Stimulated activated CD8-positive, alpha-beta memory T cell treated with anti-CD3 and anti-CD28 coated beads, Interleukin-4, amount 100 ng/mL, for 1 hour (primary cell): ENCODE data around the gene TMEM255B.

Source experiments
- DNase-seq, 2 donors: peaks; one replicate each; pipeline ENCODE4 v3.0.0-alpha.2; 2020; ENCODE audit warnings: low read depth in 2 of 2, low spot score in 1 of 2

TMEM255B gene

DNA sequence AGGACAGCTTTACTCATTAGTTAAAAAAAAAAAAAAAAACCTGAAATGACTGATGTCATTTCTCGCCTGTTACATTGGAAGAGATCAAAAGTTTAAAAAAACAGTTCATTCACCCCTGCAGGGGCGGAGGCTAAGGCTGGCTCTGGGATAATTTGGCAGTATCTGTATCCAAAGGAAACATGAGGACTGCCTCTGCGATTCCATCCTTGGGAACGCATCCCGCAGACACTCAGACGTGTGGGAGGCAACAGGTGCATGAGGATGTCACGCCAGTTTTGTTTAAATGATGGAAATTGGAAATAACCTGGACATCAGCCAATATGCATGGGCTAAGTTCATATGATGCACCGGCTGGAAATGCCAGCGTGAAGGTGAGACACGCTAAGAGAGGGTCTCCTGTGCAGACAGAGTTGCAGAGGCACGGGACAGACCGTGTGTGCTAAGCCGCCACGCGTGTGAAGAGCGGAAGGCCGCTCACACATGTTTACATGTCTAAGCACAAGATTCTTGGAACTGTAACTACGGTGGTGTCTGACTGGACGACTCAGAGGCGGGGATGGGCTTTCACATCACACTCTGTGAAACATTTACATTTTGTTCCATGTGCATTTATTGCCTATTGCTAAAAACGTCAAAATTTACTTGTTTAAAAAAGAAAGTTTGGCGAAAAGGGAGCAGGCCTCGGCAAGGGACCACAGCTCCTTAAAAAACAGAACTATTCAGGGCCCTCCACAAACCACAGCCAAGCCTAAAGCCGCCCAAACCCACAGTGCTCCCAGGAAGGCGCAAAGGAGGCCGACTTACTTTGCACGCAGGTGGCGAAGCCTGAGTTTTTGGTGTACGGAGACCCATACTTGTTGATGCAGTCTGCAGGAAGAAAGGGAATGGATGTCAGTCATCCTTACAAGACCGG lies 87.0 kb downstream of the TMEM255B start:
- DNase-seq = no peak

DNA sequence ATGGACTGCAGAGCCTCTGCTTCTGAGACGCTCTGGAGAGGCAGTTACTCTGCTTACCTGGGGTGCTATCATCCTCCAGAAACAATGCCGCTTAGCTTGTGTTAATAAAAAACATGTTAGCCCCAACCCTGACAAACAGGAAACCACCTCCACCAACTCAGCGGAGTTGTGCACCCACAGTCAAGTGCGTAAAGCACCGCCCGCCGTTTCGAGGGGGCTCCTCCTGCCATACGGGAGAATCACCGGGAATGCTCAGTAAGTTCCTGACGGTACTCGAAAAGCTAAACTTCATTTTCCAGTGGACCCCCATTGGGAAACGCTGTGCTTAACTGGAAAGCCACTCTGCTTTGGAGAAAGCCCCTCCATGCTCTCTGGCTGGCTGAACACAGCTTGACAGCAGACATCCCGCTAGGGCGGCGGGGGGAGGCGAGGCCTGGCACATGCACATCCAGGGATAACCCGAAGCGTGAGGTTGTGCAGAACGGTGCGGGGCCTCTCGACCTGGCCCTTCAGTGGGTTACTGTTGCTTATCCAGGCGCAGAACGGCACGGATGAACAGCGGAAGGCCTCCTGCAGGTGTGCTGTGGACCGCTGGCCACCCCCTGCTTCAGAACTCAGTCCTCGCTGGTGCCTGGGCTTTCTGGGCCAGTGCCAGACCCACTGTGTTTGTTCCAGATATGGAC lies 87.8 kb downstream of the TMEM255B start:
- no peak for DNase-seq

DNA sequence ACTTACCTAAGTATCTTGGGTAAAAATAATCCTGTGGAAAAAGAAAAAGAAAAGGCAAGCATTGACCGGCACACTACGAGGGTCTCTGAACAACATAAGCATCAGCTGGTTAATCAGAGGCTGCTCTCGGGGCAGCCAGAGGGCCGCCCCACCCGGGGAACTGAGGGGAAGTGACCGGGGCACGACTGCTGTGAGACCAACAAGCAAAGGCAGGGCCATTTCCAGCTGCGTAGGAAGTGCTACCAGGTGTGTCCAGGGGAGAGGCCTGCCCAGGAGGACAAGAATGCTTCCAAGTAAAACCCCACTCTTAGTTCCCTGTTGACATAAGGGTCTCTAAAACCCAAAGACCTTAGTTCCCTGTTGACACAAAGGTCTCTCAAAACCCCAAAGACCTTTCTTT lies 89.0 kb downstream of the TMEM255B start:
- DNase-seq = no peak

DNA sequence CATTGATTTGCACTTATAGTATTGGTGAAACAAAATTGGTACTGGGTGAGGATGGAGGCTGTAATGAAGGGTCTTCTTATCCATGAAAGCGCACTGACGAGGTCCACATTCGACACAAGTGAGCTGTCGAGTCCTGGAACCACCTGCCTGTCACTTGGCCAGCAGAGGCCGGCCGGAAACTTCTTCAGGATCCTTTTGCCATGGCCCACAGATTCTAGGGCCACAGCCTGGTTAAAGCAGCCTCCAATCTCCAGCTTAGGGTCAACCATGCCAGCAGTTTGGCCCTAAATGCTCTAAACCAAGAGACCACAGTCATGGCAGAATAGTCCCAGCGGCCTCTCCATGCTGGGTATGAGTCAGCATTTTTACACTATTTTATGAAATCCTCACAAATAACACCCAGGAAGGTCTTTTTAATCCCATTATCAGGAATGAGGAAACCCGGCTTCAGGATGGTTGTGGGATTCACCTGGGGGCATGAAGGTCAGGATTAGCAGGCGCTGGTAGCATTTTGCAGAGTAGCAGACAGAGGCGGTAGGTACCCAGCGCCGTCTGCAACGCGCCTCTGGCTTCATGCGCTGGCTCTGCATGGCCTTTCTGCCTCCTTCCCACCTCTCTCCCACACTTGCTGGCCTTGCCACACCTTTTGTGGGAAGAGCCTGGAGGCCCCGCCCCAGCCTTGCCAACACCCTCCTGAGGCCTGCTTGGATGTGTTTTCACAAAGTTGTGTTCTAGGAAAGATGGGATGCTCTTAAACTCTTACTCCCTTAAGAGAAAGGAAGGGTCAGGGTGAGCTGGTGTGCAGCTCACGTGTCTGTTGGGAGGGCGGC lies 89.6 kb downstream of the TMEM255B start:
- DNase-seq = no peak

DNA sequence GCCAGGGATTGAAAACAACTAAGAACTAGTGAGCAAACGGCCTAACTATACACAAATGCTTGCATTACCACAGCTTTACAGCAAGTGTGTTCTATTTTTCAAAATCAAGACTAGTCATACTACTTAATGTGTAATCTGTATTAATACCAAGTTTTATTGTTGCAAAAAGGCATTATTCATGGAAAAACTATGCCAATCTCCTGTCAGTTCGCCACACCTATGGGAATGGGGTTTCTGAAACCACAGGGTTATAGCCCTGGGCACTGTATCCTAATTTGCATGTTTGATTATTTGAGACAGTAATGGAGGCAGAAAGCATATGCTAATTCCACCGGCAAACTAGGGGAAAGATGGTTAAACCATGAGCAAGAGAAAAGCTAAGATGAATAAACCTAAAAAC lies 90.5 kb downstream of the TMEM255B start:
- no peak for DNase-seq

DNA sequence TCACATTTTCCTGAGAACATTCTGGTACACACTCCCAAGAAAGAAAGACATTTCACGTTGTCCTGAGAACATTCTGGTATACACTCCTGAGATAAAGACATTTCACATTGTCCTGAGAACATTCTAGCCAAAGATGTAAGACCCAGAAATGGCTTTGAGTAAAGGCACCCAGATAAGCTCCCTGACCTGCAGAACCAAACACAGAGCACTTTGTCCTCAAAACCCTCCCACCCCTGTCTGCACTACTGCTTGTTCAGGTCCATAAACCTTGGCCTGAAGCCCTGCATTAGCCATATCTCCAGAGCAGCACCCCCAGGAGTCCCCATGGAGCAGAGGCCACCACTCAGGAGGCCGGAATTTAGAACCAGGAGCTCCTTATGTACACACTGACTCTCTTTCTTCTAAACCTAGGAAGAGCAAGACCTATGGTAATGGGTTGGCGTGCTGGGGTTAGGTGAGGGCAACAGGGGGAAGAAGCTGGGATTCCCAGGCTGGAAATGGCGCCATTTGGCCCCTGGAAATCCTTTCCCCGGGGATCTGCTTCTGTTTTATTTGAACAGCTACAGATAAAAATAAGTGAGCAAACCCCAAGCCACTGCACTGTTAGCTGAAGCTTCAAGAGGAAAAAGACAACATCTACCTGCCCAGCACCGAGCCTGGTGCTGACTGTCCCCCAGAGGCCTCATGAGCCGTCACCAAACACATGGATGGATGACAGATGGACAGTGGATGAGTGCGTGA lies 91.1 kb downstream of the TMEM255B start:
- DNase-seq = no peak

DNA sequence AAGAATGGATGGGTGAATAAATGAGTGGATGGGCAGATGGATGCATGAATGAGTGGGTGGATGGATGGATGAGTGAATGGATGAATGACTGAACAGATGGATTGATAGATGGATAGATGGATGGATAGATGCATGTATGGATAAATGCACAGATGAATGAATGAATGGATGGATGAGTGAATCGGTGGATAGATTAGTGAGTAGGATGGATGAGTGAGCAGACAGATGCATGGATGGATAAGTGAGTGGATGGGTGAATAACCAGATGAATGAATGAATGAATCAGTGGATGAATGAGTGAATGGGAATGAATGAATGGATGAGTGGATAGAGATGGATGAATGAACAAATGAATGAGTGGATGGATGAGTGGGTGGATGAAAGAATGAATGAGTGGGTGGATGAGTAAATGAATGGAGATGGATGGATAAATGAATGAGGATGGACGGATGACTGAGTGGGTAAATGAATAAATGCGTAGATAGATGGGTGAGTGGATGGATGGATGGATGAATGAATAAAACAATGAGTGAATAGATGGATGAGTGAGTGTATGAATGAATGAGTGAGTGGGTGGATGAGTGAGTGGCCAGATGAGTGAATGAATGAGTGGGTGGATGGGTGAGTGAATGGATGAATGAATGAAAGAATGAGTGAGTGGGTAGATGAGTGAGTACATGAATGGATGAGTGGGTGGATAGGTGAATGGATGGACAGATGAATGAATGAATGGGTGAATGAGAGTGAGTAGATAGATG lies 91.9 kb downstream of the TMEM255B start:
- no peak for DNase-seq

DNA sequence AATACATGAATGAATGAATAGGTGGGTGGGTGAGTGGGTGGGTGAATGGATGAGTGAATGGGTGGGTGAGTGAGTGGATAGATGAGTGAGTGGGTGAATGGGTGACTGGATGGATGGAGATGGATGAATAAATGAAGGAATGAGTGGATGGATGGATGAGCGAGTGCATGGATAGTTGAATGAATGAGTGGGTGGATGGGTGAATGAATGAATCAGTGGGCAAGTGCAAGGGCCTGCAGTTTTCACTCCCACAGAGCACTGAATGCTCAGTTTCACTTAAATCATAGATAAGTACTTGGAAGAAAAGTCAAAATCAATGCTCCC lies 92.4 kb downstream of the TMEM255B start:
- DNase-seq = no peak

DNA sequence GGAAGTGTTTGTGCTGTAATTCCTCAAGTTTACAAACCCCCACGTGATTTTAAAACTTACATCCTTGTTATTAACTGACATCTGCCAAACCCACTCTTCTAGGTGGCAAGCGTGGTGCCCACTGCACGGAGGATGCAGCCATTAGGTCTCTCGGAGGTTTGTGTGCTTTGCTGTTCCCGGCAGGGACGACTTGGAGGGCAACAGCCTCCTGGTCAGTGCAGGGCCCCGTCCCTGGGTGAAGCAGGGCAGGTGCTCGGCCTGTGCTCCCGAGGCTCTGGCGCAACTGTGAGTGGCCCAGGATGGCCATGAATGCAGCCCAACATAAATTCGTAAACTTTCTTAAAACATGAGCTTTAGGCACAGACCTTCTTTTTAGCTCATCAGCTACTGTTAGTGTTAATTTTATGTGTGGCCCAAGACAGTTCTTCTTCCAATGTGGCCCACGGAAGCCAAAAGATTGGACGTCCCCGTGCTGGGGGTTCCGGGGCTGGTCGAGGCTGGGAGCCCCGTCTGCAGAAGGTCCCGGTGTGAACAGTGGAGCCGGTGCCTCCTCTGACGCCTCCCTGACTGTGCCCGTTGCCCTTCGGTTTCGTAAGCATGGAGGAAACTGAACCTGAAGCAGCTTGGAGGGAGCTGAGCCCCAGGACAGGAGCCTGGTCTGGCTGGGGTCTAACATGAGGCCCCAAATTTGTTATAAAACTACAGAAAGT lies 93.0 kb downstream of the TMEM255B start:
- no peak for DNase-seq

DNA sequence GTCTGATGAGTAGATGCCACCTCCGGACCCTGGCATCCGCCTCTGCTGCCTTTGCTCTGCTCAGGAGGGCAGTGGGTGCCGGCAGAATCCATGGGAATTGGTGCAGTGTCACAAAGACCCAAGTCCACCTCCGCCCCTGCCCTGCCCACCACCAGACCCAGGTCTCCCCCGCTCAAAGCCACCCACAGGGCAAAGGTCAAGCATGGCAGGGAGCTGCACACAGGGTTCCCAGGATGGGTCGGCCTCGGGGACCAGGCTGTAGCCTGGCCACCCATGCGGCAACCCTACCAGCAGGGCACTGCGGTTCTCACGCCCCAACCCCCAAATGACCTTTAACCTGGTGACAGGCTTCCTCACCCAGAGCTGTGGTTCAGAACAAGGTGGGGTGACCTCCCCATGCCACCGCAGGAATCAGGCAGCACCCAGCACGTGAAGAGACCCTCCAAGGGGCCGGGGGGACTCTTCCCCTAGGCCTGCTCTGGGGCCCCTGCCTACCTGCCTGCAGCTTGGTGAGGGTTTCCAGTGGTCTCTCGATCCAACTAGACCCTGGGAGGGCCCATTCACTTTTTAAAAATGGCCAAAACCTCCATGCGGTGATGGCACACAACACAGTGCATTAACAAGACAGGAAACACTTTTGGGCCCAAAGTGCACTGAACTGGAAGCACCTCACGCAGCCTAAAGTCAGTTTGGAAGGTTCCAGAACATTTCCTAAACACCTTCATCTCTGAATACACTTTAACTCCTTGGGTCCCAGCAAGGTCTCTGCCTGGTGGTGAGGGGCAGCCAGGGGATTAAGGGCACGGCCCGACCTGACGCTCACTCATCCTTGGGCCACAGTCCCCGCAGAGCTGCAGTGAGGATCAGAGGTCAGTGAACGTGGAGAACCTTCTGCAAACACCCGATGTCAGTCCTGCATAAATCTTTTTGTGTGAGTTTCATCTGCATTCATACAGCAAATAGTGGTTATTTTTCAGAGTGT lies 93.8 kb downstream of the TMEM255B start:
- no peak for DNase-seq

DNA sequence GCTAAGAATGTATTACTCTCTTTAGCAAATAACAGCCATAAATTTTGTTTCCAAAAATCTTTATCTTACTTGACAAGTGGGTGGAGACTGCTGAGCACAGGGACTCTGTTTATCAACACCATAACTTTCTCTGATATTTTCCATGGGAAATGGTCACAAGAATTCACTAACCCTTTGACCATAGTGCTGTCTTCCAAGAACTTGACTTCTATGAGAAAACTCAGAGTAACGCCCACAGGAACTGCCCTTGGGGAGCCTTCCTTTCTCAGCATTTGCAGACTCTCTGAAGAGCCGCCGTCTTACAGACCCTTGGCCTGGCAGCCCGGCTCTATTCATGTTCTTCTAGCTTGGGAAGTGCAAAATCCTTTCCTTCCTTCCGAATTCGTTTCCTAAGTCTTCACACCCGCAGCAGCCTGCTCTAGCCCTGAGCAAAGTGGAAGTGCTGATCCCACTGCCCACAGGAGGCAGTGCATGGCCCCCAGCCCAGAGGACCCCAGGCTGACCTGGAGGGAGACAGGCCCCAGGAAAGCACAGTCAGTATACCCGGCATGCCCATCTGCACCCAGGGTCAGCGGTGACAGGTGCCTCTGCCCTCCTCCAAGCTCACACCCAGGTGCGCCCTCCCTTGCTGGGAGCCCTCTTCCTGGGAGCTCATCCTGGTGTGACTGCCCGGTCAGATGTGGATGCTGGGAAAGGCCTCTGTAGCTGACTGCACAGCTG lies 94.7 kb downstream of the TMEM255B start:
- DNase-seq = no peak

DNA sequence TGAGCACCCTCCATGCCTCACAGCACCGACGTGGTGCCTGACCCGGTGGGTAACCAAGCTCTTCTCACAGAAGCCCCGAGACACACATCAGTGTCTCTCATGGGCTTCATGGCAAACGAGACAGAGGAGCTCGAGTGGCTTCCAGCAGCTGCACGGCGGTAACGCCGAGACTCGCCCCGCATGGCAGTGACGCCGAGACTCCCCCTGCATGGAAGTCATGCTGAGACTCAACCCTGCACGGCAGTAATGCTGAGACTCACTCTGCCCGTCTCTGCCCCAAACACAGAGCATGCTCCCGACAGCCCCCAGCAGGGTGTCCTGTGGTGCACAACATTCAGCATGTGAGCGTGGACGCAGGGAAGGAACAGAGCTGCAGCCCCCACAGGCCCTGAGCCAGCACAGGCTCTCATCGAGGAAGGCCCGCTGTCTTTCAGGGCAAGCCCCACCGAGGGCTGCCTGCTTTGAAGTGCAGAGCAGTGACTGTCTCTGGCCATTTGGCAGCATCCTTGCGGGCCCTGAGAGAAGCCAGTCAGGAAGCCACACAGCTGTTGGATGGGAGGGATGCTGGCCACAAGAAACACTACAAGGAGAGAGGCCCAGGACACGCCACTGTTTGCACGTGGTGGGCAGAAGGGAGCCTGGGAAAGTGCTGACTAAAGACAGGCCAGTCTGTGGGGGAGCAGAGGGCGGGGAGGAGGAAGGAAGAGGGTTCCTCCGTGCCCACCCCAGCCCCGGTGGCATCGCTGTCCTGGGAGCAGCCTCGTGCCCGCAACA lies 95.4 kb downstream of the TMEM255B start:
- DNase-seq = no peak

DNA sequence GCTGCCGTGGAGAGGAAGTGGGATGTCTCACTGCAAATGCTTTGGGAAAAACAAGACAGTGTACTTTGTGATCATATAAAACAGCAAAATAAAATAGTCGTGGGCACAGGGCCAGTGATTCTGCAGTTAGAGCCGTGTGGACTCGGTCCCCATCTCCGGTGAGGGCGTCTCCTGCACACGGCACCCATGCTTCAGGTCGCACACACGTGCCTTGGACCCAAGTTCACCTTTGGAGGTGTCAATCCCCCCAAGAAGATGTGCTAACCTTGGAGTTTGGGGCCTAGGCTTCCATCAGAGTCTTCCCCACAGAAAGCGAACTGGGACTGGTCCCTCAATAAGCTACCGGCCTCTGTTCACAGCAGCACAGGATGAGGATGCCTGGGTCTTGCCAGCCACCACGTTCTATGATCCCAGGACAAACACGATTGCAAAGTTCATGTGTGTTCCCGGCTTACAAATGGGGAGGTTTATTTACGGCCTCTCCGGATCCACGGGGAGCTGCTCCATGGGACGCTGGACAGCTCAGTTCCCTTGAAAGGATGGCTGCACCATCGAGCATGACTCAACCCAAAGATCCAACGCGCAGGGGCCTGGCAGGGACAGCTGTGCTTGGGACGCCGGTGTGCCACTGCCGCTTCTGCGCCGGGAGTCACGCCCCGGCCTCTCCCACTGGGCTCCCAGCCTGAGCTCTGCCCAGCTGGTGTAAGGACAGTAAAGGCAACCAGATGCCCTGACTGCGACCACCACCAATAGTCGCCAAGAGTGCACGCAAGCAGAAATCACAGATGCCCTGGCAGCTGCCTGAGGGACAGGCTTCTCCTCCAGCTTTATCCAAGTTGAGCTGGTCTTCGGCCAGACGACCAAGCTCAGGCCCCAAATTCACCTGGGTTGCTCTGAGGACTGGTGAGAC lies 96.2 kb downstream of the TMEM255B start:
- no peak for DNase-seq

DNA sequence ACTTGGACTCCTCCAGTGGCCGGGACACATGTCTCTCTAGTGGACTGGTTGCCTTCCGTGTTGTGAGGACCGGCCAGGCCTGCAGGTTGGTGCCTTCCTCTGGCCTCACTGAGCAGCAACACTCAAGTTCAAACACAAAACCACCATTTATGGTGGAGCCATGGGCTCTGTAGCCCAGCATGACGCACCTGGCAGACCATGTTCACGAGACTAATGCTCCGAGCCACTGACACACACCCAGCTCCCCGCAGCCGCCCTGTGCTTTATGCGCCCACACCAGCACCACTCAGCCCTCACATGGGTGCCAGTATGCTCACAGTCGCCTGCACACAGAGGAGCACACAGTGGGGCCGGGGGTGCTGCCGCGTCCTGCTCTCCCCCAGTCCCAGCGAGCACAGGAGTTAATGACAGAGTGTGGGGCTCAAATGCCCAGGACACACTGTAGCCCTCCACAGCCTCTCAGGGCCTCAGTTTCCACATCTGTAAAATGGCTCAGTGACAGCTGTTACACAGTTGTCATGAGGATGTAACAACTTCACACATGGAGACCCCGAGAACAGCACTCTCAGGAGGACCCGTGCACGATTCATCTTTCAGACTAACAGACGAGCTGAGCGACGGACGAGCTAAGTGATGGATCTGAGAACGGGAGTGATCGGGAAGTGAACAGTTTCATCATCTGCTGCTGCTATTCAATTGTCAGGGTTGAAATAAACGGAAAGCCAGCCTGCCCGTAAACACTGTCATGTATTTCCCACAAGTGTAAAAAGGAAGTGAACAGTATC lies 97.1 kb downstream of the TMEM255B start:
- DNase-seq = no peak

DNA sequence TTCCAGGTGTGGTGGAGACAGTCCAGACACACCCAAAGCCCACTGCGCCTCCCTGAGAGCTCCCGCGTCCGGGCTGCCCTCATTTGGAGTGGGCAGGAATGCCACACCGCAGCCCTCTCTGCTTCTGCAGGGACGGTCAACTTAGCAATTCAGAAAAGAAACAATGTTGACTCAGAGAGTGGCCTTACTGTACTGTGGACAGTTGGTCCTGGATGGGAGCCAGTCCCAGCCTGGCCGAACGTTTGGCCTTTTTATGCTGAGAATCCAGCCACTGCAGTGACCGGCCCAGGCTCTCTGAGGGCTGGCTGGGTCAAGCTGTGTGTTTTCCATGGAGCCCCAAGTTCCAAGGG lies 97.7 kb downstream of the TMEM255B start:
- DNase-seq = no peak
